K562 (cell line): Measurements from ENCODE around the gene GALNT12. TPM values are rescaled to one million over a fixed set of nuclear protein-coding genes. Genes with fewer than 3 reads are reported as not detected.

Experiments
- BRD4 ChIP-seq: fragments of 200-600 bp; sonication (generic); IDR thresholded peaks from 2 replicates; pipeline ENCODE4 v1.6.1; 2017; ENCODE audit warnings: inconsistent platforms
- COPS2 ChIP-seq: fragments of 450-650 bp; conservative IDR thresholded peaks from 2 replicates; pipeline ENCODE4 v1.6.1; 2016; ENCODE audit warnings: mild to moderate bottlenecking, moderate library complexity
- DMBX1 ChIP-seq: fragments of 250-450 bp; sonication (Bioruptor Pico); IDR thresholded peaks from 2 replicates; pipeline ENCODE4 v1.8.0; 2022; ENCODE audit warnings: inconsistent platforms, mild to moderate bottlenecking, moderate library complexity, borderline replicate concordance
- LCOR ChIP-seq: sonication (generic); formaldehyde crosslinking; IDR thresholded peaks from 2 replicates; pipeline ENCODE4 v1.8.0; 2022; ENCODE audit warnings: mild to moderate bottlenecking, missing genetic modification reagents
- NCOA4 ChIP-seq: fragments of 450-650 bp; IDR thresholded peaks from 2 replicates; pipeline ENCODE4 v1.6.1; 2018; ENCODE audit warnings: mild to moderate bottlenecking; ENCODE audit not compliant: partially characterized antibody
- NCOR1 ChIP-seq: fragments of 450-650 bp; IDR thresholded peaks from 2 replicates; pipeline ENCODE4 v1.6.1; 2016; ENCODE audit warnings: mild to moderate bottlenecking, moderate library complexity
- PHF20 ChIP-seq: fragments of 450-650 bp; IDR thresholded peaks from 2 replicates; pipeline ENCODE4 v1.6.1; 2018; ENCODE audit not compliant: partially characterized antibody
- TCF7L2 ChIP-seq: fragments of 150-350 bp; IDR thresholded peaks from 2 replicates; pipeline ENCODE4 v1.6.1; 2016; ENCODE audit warnings: low read depth, mild to moderate bottlenecking, low read length, moderate library complexity
- ZNF232 ChIP-seq: sonication (generic); formaldehyde crosslinking; IDR thresholded peaks from 2 replicates; pipeline ENCODE4 v1.8.0; 2022; ENCODE audit warnings: mild to moderate bottlenecking, missing genetic modification reagents
- ZNF311 ChIP-seq: fragments of 250-450 bp; sonication (Bioruptor Pico); IDR thresholded peaks from 2 replicates; pipeline ENCODE4 v1.4.0; 2020; ENCODE audit warnings: mild to moderate bottlenecking, moderate library complexity
- polyA plus RNA-seq, 8 experiments: library from polyadenylated mRNA; depleted of rRNA in 4 of 8; stranded (reverse) in 5 of 8; unstranded in 3 of 8; fragments of >200 nt; fragmentation: Nextera tagmentation in 2 of 8; fragmentation: Illumina TruSeq in 1 of 8; extraction: Ambion mirVana in 2 of 8; extraction: Trizol in 1 of 8; gene quantifications; 2 replicates each; pipeline versions ENCODE4 v1.2.1 to v1.2.3, GENCODE V29; 2011 to 2014; ENCODE audit warnings: inconsistent platforms in 1 of 8, missing spikeins in 1 of 8
- total RNA-seq, 7 experiments: library from RNA; depleted of rRNA in 6 of 7; stranded (reverse); fragments of >200 nt in 6 of 7; fragmentation: Illumina TruSeq in 2 of 7; extraction: Trizol in 2 of 7; gene quantifications; 2 replicates each; pipeline versions ENCODE4 v1.2.1 to v1.2.3, GENCODE V29; 2011 to 2021; ENCODE audit warnings: low replicate concordance in 1 of 7
- TF ChIP-seq, protein P1 (sequence below): fragments of 250-450 bp; sonication (Bioruptor Pico); IDR thresholded peaks from 2 replicates; pipeline ENCODE4 v1.8.0; 2022; ENCODE audit warnings: inconsistent platforms
- TF ChIP-seq, protein P2 (sequence below): fragments of 450-650 bp; conservative IDR thresholded peaks from 2 replicates; pipeline ENCODE4 v1.6.1; 2016; ENCODE audit warnings: missing genetic modification characterization, low read depth, mild to moderate bottlenecking, control low read depth, missing compliant biosample characterization
- TF ChIP-seq, protein P3 (sequence below): sonication (generic); formaldehyde crosslinking; IDR thresholded peaks from 2 replicates; pipeline ENCODE4 v1.9.0; 2022; ENCODE audit warnings: mild to moderate bottlenecking, missing genetic modification reagents
- TF ChIP-seq, protein P4 (sequence below), 2 experiments: fragments of 450-650 bp; formaldehyde crosslinking in 1 of 2; IDR thresholded peaks; 2 replicates each; pipeline versions ENCODE4 v1.4.0 to v1.6.1; 2014 to 2020; ENCODE audit warnings: mild to moderate bottlenecking in 2 of 2, borderline replicate concordance in 1 of 2, low read depth in 1 of 2

GALNT12 gene
- total and polyA plus RNA-seq, 9 of the 15 experiments (the other 6 are each of a cell fraction or from before 2014, with no cell fraction given) = 29.7 to 82.9 (median 44.2) TPM

DNA sequence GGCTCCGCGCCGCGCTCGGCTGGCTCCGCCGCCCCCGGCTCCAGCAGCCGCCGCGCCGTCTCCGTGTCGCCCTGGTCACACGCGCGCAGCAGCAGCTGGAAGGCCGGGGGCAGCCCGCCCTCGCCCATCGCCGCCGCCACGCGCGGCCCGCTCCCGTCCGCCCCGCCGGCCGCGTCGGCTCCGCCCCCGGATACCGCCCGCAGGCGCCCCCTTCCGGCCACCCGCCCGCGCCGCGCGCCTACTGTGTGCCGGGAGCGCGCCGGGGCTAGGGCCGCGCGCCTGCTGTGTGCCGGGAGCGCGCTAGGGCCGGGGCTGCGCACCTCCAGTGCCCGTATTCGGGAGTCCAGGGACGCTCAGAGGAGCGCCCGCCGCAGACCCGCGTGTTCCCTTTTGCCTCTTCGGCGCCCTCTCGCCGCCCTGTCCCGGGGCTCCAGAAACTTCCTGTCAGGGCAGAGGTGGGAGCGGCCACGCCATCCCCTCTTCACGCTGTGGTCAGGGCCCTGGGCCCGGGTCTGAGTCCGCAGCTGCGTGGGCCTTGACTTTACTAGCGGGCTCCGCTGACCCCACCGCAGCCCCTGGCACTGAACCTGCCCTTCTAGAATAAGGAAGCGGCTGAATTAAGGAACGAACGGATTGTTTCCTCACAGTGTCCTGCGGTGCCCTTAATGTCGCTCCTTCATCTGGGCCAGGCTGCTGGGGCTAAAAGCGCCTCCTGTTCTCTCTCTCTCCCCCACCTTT lies 10.9 kb upstream of the GALNT12 start, which contains the start of gene ANKS6 (continued):
- TF ChIP-seq COPS2 (no peak), ZNF232 (CRISPR knock-in tag) (no peak), PHF20 (no peak), NCOR1 (no peak), LCOR (CRISPR knock-in tag) (no peak), DMBX1 (CRISPR knock-in tag) (peak; percentile 91; the same call in 1 of the 2 replicates), BRD4 (no peak), TCF7L2 (no peak), NCOA4 (no peak), ZNF311 (CRISPR knock-in tag) (no peak)
- TF ChIP-seq, protein P1, sequence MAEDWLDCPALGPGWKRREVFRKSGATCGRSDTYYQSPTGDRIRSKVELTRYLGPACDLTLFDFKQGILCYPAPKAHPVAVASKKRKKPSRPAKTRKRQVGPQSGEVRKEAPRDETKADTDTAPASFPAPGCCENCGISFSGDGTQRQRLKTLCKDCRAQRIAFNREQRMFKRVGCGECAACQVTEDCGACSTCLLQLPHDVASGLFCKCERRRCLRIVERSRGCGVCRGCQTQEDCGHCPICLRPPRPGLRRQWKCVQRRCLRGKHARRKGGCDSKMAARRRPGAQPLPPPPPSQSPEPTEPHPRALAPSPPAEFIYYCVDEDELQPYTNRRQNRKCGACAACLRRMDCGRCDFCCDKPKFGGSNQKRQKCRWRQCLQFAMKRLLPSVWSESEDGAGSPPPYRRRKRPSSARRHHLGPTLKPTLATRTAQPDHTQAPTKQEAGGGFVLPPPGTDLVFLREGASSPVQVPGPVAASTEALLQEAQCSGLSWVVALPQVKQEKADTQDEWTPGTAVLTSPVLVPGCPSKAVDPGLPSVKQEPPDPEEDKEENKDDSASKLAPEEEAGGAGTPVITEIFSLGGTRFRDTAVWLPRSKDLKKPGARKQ = peak; percentile 72; the same call in 1 of the 2 replicates
- TF ChIP-seq, protein P2, sequence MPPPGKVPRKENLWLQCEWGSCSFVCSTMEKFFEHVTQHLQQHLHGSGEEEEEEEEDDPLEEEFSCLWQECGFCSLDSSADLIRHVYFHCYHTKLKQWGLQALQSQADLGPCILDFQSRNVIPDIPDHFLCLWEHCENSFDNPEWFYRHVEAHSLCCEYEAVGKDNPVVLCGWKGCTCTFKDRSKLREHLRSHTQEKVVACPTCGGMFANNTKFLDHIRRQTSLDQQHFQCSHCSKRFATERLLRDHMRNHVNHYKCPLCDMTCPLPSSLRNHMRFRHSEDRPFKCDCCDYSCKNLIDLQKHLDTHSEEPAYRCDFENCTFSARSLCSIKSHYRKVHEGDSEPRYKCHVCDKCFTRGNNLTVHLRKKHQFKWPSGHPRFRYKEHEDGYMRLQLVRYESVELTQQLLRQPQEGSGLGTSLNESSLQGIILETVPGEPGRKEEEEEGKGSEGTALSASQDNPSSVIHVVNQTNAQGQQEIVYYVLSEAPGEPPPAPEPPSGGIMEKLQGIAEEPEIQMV (tag) = no peak
- TF ChIP-seq, protein P3, sequence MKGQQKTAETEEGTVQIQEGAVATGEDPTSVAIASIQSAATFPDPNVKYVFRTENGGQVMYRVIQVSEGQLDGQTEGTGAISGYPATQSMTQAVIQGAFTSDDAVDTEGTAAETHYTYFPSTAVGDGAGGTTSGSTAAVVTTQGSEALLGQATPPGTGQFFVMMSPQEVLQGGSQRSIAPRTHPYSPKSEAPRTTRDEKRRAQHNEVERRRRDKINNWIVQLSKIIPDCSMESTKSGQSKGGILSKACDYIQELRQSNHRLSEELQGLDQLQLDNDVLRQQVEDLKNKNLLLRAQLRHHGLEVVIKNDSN (CRISPR knock-in tag) = no peak
- TF ChIP-seq, protein P4, sequence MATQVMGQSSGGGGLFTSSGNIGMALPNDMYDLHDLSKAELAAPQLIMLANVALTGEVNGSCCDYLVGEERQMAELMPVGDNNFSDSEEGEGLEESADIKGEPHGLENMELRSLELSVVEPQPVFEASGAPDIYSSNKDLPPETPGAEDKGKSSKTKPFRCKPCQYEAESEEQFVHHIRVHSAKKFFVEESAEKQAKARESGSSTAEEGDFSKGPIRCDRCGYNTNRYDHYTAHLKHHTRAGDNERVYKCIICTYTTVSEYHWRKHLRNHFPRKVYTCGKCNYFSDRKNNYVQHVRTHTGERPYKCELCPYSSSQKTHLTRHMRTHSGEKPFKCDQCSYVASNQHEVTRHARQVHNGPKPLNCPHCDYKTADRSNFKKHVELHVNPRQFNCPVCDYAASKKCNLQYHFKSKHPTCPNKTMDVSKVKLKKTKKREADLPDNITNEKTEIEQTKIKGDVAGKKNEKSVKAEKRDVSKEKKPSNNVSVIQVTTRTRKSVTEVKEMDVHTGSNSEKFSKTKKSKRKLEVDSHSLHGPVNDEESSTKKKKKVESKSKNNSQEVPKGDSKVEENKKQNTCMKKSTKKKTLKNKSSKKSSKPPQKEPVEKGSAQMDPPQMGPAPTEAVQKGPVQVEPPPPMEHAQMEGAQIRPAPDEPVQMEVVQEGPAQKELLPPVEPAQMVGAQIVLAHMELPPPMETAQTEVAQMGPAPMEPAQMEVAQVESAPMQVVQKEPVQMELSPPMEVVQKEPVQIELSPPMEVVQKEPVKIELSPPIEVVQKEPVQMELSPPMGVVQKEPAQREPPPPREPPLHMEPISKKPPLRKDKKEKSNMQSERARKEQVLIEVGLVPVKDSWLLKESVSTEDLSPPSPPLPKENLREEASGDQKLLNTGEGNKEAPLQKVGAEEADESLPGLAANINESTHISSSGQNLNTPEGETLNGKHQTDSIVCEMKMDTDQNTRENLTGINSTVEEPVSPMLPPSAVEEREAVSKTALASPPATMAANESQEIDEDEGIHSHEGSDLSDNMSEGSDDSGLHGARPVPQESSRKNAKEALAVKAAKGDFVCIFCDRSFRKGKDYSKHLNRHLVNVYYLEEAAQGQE (IDR thresholded peaks at IDR 0.05; ENCODE audit: borderline replicate concordance) = 0 out of 2 replicates have a peak, but pooled peaks have one; percentile 4
- TF ChIP-seq, protein P4 (CRISPR knock-in tag; IDR thresholded peaks at IDR 0.05; ENCODE audit: low read depth) = no peak
